Smooth muscle cell (in vitro differentiated cells): ENCODE results near the gene SPAG6. TPM values are rescaled to one million over a fixed set of nuclear protein-coding genes. Genes with fewer than 3 reads are reported as not detected.

Experiments used
- DNase-seq: peaks from one replicate; lab custom pipeline; 2025; ENCODE audit not compliant: unreplicated experiment; lab: John Stamatoyannopoulos, UW
- H2AFZ ChIP-seq: fragments of 200-600 bp; sonication (generic); 2 replicates; pipeline ENCODE4 v1.6.0; 2016; ENCODE audit warnings: antibody characterized with exemption, low read depth, mild to moderate bottlenecking
- H3F3A ChIP-seq: fragments of 200-600 bp; sonication (generic); 2 replicates; pipeline ENCODE4 v1.6.0; 2017; ENCODE audit warnings: antibody characterized with exemption, low read depth
- H3K27ac ChIP-seq: fragments of 200-600 bp; sonication (generic); 2 replicates; pipeline ENCODE4 v1.5.1; 2016; ENCODE audit warnings: low read depth, mild to moderate bottlenecking
- H3K27me3 ChIP-seq: fragments of 200-600 bp; sonication (generic); 2 replicates; pipeline ENCODE4 v1.6.1; 2016; ENCODE audit warnings: low read depth, mild to moderate bottlenecking
- H3K36me3 ChIP-seq: fragments of 200-600 bp; sonication (generic); 2 replicates; pipeline ENCODE4 v1.5.1; 2016; ENCODE audit warnings: low read depth
- H3K4me1 ChIP-seq: fragments of 200-600 bp; sonication (generic); 2 replicates; pipeline ENCODE4 v1.5.1; 2016; ENCODE audit warnings: low read depth
- H3K4me2 ChIP-seq: fragments of 200-600 bp; sonication (generic); 2 replicates; pipeline ENCODE4 v1.6.0; 2016; ENCODE audit warnings: mild to moderate bottlenecking
- H3K4me3 ChIP-seq: fragments of 200-600 bp; sonication (generic); 2 replicates; pipeline ENCODE4 v1.5.1; 2016; ENCODE audit warnings: mild to moderate bottlenecking
- H3K79me2 ChIP-seq: fragments of 200-600 bp; sonication (generic); 2 replicates; pipeline ENCODE4 v1.6.0; 2016; ENCODE audit warnings: low read depth, mild to moderate bottlenecking
- H3K9ac ChIP-seq: fragments of 200-600 bp; sonication (generic); 2 replicates; pipeline ENCODE4 v1.6.0; 2016; ENCODE audit warnings: low read depth
- H3K9me3 ChIP-seq: fragments of 200-600 bp; sonication (generic); replicated peaks from 2 replicates; pipeline ENCODE4 v1.5.1; 2016; ENCODE audit warnings: low read depth
- H4K20me1 ChIP-seq: fragments of 200-600 bp; sonication (generic); 2 replicates; pipeline ENCODE4 v1.6.0; 2016; ENCODE audit warnings: low read depth
- WGBS: methylation state at CpG from one replicate; pipeline ENCODE4 v1.1.7; 2016; ENCODE audit warnings: low lambda C conversion rate; 5-methylcytosine and 5-hydroxymethylcytosine counted together
- polyA plus RNA-seq: library from polyadenylated mRNA; unstranded; fragments of >200 nt; fragmentation: Nextera tagmentation; extraction: Ambion mirVana; gene quantifications from 2 replicates; pipeline ENCODE4 v1.2.1, GENCODE V29; 2016
- total RNA-seq: library from RNA; depleted of rRNA; stranded (reverse); fragments of >200 nt; gene quantifications from 2 replicates; pipeline ENCODE4 v1.2.3, GENCODE V29; 2014
- TF ChIP-seq, protein P1 (sequence below): fragments of 200-600 bp; sonication (generic); IDR thresholded peaks from 2 replicates; pipeline ENCODE4 v1.5.1; 2017; ENCODE audit warnings: borderline replicate concordance, mild to moderate bottlenecking, antibody characterized with exemption; ENCODE audit not compliant: insufficient read depth, poor library complexity, severe bottlenecking

Gene SPAG6
- total and polyA plus RNA-seq, 2 experiments from 2014 or later, result 0.61 TPM; not detected in 1

DNA sequence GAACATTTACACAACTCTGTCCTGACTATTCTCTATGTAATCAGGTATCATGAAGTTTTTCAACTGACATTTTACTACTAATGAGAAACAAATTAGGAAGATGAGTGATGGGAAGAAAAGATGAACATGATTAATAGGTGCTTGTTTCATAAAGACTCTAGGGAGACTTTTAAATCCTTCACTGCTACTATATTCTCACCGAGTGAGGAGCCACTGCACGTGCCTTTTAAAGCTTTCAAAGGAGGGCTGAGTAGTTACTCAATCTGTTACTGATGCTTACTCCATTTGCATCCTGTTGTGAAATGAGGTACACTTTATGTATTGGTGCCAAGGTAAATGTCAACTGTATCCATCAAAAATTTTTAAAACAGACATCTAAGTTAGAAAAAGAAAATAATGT, 30.4 kb upstream of the SPAG6 start:
- Histone ChIP-seq H3K36me3 (no peaks in the 10 kb centered on the region), H3K4me2 (no peak overlapping the region), H3K79me2 (peaks cover 11% of the 10 kb centered on the region), H4K20me1 (peaks cover 23% of the 10 kb centered on the region), H3K9ac (no peak overlapping the region), H3K27ac (no peak overlapping the region), H3K9me3 (no peaks in the 10 kb centered on the region), H3K27me3 (peaks cover 49% of the 10 kb centered on the region), H3K4me3 (peak overlapping the region; percentile 95), H3K4me1 (peaks cover 27% of the 10 kb centered on the region), H3F3A (peaks cover 2% of the 10 kb centered on the region), H2AFZ (no peak overlapping the region)
- TF ChIP-seq, protein P1, sequence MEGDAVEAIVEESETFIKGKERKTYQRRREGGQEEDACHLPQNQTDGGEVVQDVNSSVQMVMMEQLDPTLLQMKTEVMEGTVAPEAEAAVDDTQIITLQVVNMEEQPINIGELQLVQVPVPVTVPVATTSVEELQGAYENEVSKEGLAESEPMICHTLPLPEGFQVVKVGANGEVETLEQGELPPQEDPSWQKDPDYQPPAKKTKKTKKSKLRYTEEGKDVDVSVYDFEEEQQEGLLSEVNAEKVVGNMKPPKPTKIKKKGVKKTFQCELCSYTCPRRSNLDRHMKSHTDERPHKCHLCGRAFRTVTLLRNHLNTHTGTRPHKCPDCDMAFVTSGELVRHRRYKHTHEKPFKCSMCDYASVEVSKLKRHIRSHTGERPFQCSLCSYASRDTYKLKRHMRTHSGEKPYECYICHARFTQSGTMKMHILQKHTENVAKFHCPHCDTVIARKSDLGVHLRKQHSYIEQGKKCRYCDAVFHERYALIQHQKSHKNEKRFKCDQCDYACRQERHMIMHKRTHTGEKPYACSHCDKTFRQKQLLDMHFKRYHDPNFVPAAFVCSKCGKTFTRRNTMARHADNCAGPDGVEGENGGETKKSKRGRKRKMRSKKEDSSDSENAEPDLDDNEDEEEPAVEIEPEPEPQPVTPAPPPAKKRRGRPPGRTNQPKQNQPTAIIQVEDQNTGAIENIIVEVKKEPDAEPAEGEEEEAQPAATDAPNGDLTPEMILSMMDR, result no peak
- 31% methylated on average over 2 of the region's 2 CpGs for WGBS
- no peak for DNase-seq

DNA sequence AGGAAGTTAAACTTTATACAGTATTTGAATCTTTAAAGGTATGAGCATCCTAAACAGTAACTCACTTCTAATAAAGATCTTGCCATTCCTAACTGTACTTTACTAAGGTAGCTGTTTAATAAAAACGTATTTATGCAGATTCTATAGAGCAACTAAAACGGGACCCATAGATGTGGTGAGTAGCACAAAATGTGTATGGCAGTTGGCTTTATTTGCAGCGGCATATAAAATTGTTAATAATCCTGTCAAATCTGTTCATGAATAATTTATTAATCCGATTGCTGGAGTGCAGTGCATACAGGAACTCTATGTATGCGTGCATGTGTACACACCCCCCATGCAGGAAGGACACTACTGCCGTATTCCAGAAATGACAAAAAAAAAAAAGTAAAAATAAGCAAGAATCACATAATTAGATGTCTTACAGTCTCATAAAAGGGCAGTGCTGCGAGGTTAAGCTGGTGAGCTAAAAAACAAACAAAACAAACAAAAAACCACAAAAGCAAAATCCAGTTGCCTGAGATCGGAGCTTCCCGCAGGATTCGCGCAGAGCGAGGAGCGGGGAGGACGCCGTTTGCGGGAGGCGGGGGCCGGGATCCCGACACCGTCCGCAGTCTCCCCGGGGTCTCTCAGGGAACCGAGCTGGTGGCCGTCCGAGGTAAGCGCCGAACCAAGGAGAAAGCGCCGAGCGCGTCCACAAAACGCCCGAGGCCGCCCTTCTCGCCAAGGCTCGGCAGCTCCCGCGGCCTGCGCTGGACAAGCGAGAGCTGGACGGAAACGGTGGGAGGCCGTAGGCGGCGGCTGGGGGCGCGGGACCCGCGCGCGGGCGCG, 29.6 kb upstream of the SPAG6 start:
- H4K20me1 ChIP-seq, result peaks cover 26% of the 10 kb centered on the region
- H3K36me3 ChIP-seq, result no peaks in the 10 kb centered on the region
- TF ChIP-seq, protein P1, result no peak
- DNase-seq, result no peak
- H2AFZ ChIP-seq, result peak overlapping the region; percentile 98
- peak overlapping the region; percentile 99 for H3K4me2 ChIP-seq
- WGBS, result 3% methylated on average over 33 of the region's 53 CpGs
- peaks cover 6% of the 10 kb centered on the region for H3F3A ChIP-seq
- H3K27me3 ChIP-seq, result peaks cover 49% of the 10 kb centered on the region
- peak overlapping the region; percentile 95 for H3K4me3 ChIP-seq
- H3K27ac ChIP-seq, result peak overlapping the region; percentile 28
- H3K9ac ChIP-seq, result peak overlapping the region; percentile 84
- H3K9me3 ChIP-seq, result no peaks in the 10 kb centered on the region
- H3K4me1 ChIP-seq, result peaks cover 30% of the 10 kb centered on the region
- H3K79me2 ChIP-seq, result peaks cover 11% of the 10 kb centered on the region

DNA sequence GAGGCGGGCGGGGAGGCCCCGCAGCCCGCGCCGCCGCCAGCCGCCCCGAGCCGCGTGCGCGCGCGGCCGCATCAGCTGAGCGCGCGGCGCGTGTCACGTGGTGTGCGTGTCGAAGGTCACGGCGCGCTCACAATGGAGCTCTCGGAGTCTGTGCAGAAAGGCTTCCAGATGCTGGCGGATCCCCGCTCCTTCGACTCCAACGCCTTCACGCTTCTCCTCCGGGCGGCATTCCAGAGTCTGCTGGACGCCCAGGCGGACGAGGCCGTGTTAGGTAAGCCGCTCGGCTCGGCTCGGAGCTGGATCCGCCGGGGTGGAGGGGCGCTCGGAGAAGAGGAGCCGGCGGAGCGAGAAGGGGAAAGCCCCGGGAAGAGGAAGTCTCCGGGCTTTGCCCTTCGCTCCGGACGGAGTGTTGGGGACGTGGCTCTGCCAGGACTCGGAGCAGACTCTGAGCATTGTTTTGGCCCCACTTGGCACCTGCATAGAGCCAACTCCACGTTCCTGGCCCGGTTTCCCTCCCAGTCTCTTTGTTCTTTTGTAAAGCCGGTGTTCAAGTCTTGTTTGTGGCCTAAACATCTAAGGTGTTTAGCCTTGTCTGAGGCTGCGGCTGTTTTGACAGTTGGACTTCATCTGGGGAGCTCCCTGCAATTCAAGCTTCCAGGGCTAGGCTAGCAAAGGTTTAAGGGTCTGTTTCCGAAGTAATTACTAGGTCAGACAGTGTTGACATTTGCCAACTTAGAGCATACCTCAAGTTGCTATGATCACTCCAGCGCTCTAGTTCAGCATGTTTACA, 28.8 kb upstream of the SPAG6 start, which contains the start of gene COMMD3:
TSS of gene COMMD3 (plus strand) at position 103 of the 790 bp plus-strand sequence. CDS start at position 133, 30 bp downstream.
- 1% methylated on average over 61 of the region's 63 CpGs for WGBS
- H3F3A ChIP-seq, result peaks cover 6% of the 10 kb centered on the region
- H3K79me2 ChIP-seq, result peaks cover 11% of the 10 kb centered on the region
- peak; percentile 62 for DNase-seq
- peaks cover 26% of the 10 kb centered on the region for H4K20me1 ChIP-seq
- H3K27me3 ChIP-seq, result peaks cover 45% of the 10 kb centered on the region
- H3K36me3 ChIP-seq, result no peaks in the 10 kb centered on the region
- peak within 1 kb of the TSS; percentile 95 for H3K4me3 ChIP-seq
- H3K27ac ChIP-seq, result peak within 1 kb of the TSS; percentile 79
- peaks cover 30% of the 10 kb centered on the region for H3K4me1 ChIP-seq
- H2AFZ ChIP-seq, result peak within 1 kb of the TSS; percentile 98
- H3K9me3 ChIP-seq, result no peaks in the 10 kb centered on the region
- peak within 1 kb of the TSS; percentile 99 for H3K4me2 ChIP-seq
- TF ChIP-seq, protein P1, result no peak
- H3K9ac ChIP-seq, result peak within 1 kb of the TSS; percentile 86
